IMR-90 (cell line): ENCODE data around the gene NTM. TPM values are rescaled to one million over a fixed set of nuclear protein-coding genes. Genes with fewer than 3 reads are reported as not detected.

Experiments
- ATAC-seq: fragments of 200-7000 bp; cut with Tn5 transposase; 2 replicates; pipeline ENCODE4 v1.9.1; 2020; ENCODE audit warnings: low read depth, mild to moderate bottlenecking, moderate library complexity
- BruUV-seq: library from RNA; stranded (reverse); fragments of 400-500 nt; replicated peaks from 2 replicates; lab custom pipeline; 2021; lab: Mats Ljungman, UMichigan
- CTCF ChIA-PET: fragments of 300-600 bp; formaldehyde crosslinking; extraction: SDS; loops from one replicate; lab custom pipeline; 2021; ENCODE audit warnings: antibody characterized with exemption; lab: Yijun Ruan, JAX
- POLR2A ChIA-PET: fragments of 300-600 bp; sonication (Branson Sonifier 250); formaldehyde crosslinking; loops from one replicate; lab custom pipeline; 2022; ENCODE audit warnings: antibody characterized with exemption; ENCODE audit not compliant: unreplicated experiment; lab: Charles Lee
- DNase-seq: peaks from one replicate; pipeline ENCODE4 v3.0.0; 2013
- H2AFZ ChIP-seq: replicated peaks from 2 replicates; pipeline ENCODE3; 2013; ENCODE audit warnings: low read length, mild to moderate bottlenecking; ENCODE audit not compliant: poor library complexity
- H2AK5ac ChIP-seq: 2 replicates; pipeline ENCODE4 v1.6.1; 2013; ENCODE audit warnings: low read depth, low read length, inconsistent platforms
- H2AK9ac ChIP-seq: replicated peaks from 2 replicates; pipeline ENCODE3; 2013; ENCODE audit warnings: mild to moderate bottlenecking, low read depth, low read length, moderate library complexity; ENCODE audit not compliant: poor library complexity
- H2BK120ac ChIP-seq: 2 replicates; pipeline ENCODE4 v1.6.1; 2013; ENCODE audit warnings: low read depth, low read length, inconsistent platforms
- H2BK15ac ChIP-seq: 3 replicates; pipeline ENCODE4 v1.6.1; 2013; ENCODE audit warnings: low read depth, low read length, inconsistent platforms
- H2BK20ac ChIP-seq: 2 replicates; pipeline ENCODE4 v1.6.1; 2013; ENCODE audit warnings: low read depth, mild to moderate bottlenecking, inconsistent platforms, low read length, moderate library complexity
- H2BK5ac ChIP-seq: 2 replicates; pipeline ENCODE4 v1.6.1; 2013; ENCODE audit warnings: mild to moderate bottlenecking, low read depth, low read length, inconsistent platforms; ENCODE audit not compliant: poor library complexity, severe bottlenecking
- H3K14ac ChIP-seq: replicated peaks from 2 replicates; pipeline ENCODE4 v1.6.1; 2013; ENCODE audit warnings: low read depth, low read length, inconsistent platforms
- H3K18ac ChIP-seq: 2 replicates; pipeline ENCODE4 v1.6.1; 2013; ENCODE audit warnings: low read depth, low read length, control low read depth
- H3K23ac ChIP-seq: 2 replicates; pipeline ENCODE4 v1.6.1; 2013; ENCODE audit warnings: low read depth, low read length, inconsistent platforms
- H3K27ac ChIP-seq: 2 replicates; pipeline ENCODE4 v1.5.1; 2013; ENCODE audit warnings: mild to moderate bottlenecking, control low read depth, low read length; ENCODE audit not compliant: insufficient read depth
- H3K27me3 ChIP-seq: 2 replicates; pipeline ENCODE4 v1.6.1; 2013; ENCODE audit warnings: low read length; ENCODE audit not compliant: control insufficient read depth, insufficient read depth
- H3K36me3 ChIP-seq: 2 replicates; pipeline ENCODE4 v1.6.1; 2013; ENCODE audit warnings: low read length, mixed read lengths; ENCODE audit not compliant: control insufficient read depth, insufficient read depth
- H3K4ac ChIP-seq: 2 replicates; pipeline ENCODE4 v1.6.1; 2013; ENCODE audit warnings: low read depth, low read length, inconsistent platforms
- H3K4me1 ChIP-seq: 2 replicates; pipeline ENCODE4 v1.6.1; 2013; ENCODE audit warnings: low read length, mixed read lengths; ENCODE audit not compliant: control insufficient read depth, insufficient read depth
- H3K4me2 ChIP-seq: 2 replicates; pipeline ENCODE4 v1.6.1; 2013; ENCODE audit warnings: low read depth, mild to moderate bottlenecking, control low read depth, low read length, moderate library complexity
- H3K4me3 ChIP-seq: 2 replicates; pipeline ENCODE4 v1.5.1; 2013; ENCODE audit warnings: low read depth, mild to moderate bottlenecking, control low read depth, low read length, moderate library complexity; ENCODE audit not compliant: insufficient read depth
- H3K56ac ChIP-seq: 2 replicates; pipeline ENCODE4 v1.6.1; 2013; ENCODE audit warnings: low read length, inconsistent platforms; ENCODE audit not compliant: insufficient read depth; ENCODE audit errors: extremely low read depth
- H3K79me1 ChIP-seq, 2 experiments: 2 replicates each; pipeline ENCODE4 v1.6.1; 2013; ENCODE audit warnings: low read length in 2 of 2, inconsistent platforms in 1 of 2, low read depth in 1 of 2
- H3K9ac ChIP-seq: 2 replicates; pipeline ENCODE4 v1.6.1; 2013; ENCODE audit warnings: low read depth, low read length, control low read depth
- H3K9me1 ChIP-seq: 2 replicates; pipeline ENCODE4 v1.6.1; 2013; ENCODE audit warnings: low read length, inconsistent platforms; ENCODE audit not compliant: insufficient read depth
- H3K9me3 ChIP-seq: 2 replicates; pipeline ENCODE4 v1.6.1; 2013; ENCODE audit warnings: low read length; ENCODE audit not compliant: control insufficient read depth, insufficient read depth
- H4K20me1 ChIP-seq: 2 replicates; pipeline ENCODE4 v1.6.1; 2013; ENCODE audit warnings: low read length, inconsistent platforms; ENCODE audit not compliant: insufficient read depth
- H4K5ac ChIP-seq: 2 replicates; pipeline ENCODE4 v1.6.1; 2013; ENCODE audit warnings: mild to moderate bottlenecking, low read depth, low read length, control low read depth
- H4K8ac ChIP-seq, 2 experiments: 2 replicates each; pipeline ENCODE4 v1.6.1; 2013; ENCODE audit warnings: low read depth in 2 of 2, low read length in 2 of 2, control low read depth in 1 of 2, inconsistent platforms in 1 of 2
- H4K91ac ChIP-seq: 2 replicates; pipeline ENCODE4 v1.6.1; 2013; ENCODE audit warnings: low read depth, low read length, inconsistent platforms; ENCODE audit not compliant: insufficient read depth
- MXI1 ChIP-seq: IDR thresholded peaks from 2 replicates; pipeline ENCODE4 v1.6.1; 2012; ENCODE audit warnings: low read depth, mild to moderate bottlenecking, low read length, moderate library complexity, borderline replicate concordance
- RAD21 ChIP-seq: IDR thresholded peaks from 2 replicates; pipeline ENCODE4 v1.6.1; 2012; ENCODE audit warnings: low read length, improper control_type of control experiment
- WGBS, 2 experiments: methylation state at CpG; one replicate each; pipeline versions ENCODE4 v1.1.5 to v1.1.7; 2013; ENCODE audit warnings: missing lambda C conversion rate in 2 of 2; ENCODE audit not compliant: insufficient read length in 1 of 2; ENCODE audit errors: extremely low coverage in 2 of 2; 5-methylcytosine and 5-hydroxymethylcytosine counted together
- dilution Hi-C: fragments of 300-500 bp; cut with HindIII; formaldehyde crosslinking; loops from one replicate; pipeline ENCODE4 v1.14.3; 2018; ENCODE audit warnings: low sequenced_read_pairs; ENCODE audit not compliant: unreplicated experiment
- in situ Hi-C: fragments of 300-500 bp; cut with MboI; formaldehyde crosslinking; loops from 3 replicates; pipeline ENCODE4 v1.14.3; 2019; ENCODE audit warnings: low sequenced_read_pairs, inconsistent platforms, mixed read lengths
- intact Hi-C: fragments of 100-400 bp; cut with micrococcal nuclease; formaldehyde crosslinking; loops from 2 replicates; pipeline ENCODE4 v1.10.0; 2022
- polyA plus RNA-seq, 3 experiments: library from polyadenylated mRNA; depleted of rRNA; stranded (reverse); fragments of >200 nt; gene quantifications; 2 replicates each; pipeline ENCODE4 v1.2.3, GENCODE V29; 2012; ENCODE audit warnings: low replicate concordance in 1 of 3
- total RNA-seq: library from RNA; depleted of rRNA; stranded (reverse); fragments of >200 nt; gene quantifications from 2 replicates; pipeline ENCODE4 v1.2.3, GENCODE V29; 2012
- TF ChIP-seq, protein P1 (sequence below): conservative IDR thresholded peaks from 2 replicates; pipeline ENCODE4 v1.5.1; 2012; ENCODE audit warnings: mild to moderate bottlenecking, low read depth, low read length, improper control_type of control experiment

Gene NTM
- total and polyA plus RNA-seq, 2 of the 4 experiments (the other 2 are of a cell fraction), result 19.5 to 25.5 TPM

DNA sequence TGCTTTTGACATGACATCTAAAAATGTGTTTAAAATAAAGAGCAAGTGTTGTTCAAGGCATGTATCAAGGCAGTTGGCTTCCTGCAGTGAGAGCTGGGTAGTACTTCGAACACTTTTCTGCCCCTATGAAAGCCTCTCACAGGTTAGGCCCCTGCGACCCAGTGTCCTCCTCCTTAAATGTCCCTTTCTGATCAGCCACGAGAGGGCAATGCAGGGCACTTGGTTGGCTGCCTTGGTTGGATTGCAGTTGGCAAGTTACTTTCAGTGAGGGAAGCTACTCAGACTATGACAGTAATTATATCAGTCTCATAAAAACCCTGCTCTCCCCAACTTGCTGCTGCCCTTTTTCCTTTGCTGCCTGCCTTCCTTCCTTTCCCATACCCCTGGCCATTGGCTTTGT, 743.8 kb downstream of the NTM start:
- Histone ChIP-seq H4K20me1 (no peaks in the 10 kb centered on the region), H4K91ac (peak overlapping the region; percentile 19), H3K27me3 (no peaks in the 10 kb centered on the region), H4K5ac (no peak overlapping the region; the same call in 1 of the 2 replicates), H3K27ac (no peak overlapping the region), H3K14ac (peak overlapping the region; percentile 77), H3K9me1 (peaks cover 21% of the 10 kb centered on the region), H3K4me1 (peaks cover 7% of the 10 kb centered on the region), H3K23ac (no peak overlapping the region), H3K79me1 (peaks cover 0 to 50% of the 10 kb centered on the region in 2 experiments; a peak in 3 of 4 replicates), H2BK120ac (peak overlapping the region; percentile 85), H2BK15ac (peak overlapping the region; percentile 25; the same call in 1 of the 3 replicates), H3K4ac (peak overlapping the region; percentile 75), H2BK20ac (peak overlapping the region; percentile 31), H3K4me2 (no peak overlapping the region), H3K18ac (peak overlapping the region; percentile 2; the same call in 1 of the 2 replicates), H4K8ac (peak overlapping the region in 1 of 2 experiments; percentile 45; a peak in 1 of 4 replicates), H2AK9ac (peak overlapping the region; percentile 9), H3K4me3 (no peak overlapping the region), H3K36me3 (no peaks in the 10 kb centered on the region), H2BK5ac (peak overlapping the region; percentile 71), H2AK5ac (peak overlapping the region; percentile 83), H3K56ac (no peak overlapping the region), H3K9ac (no peak overlapping the region), H2AFZ (no peak overlapping the region), H3K9me3 (no peaks in the 10 kb centered on the region)
- BruUV-seq, result no TSS peak
- TF ChIP-seq MXI1 (no peak), RAD21 (peak; percentile 28; the same call in 1 of the 2 replicates)
- TF ChIP-seq, protein P1, sequence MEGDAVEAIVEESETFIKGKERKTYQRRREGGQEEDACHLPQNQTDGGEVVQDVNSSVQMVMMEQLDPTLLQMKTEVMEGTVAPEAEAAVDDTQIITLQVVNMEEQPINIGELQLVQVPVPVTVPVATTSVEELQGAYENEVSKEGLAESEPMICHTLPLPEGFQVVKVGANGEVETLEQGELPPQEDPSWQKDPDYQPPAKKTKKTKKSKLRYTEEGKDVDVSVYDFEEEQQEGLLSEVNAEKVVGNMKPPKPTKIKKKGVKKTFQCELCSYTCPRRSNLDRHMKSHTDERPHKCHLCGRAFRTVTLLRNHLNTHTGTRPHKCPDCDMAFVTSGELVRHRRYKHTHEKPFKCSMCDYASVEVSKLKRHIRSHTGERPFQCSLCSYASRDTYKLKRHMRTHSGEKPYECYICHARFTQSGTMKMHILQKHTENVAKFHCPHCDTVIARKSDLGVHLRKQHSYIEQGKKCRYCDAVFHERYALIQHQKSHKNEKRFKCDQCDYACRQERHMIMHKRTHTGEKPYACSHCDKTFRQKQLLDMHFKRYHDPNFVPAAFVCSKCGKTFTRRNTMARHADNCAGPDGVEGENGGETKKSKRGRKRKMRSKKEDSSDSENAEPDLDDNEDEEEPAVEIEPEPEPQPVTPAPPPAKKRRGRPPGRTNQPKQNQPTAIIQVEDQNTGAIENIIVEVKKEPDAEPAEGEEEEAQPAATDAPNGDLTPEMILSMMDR, result peak; percentile 29; the same call in 1 of the 2 replicates
- ATAC-seq, result no peak
- dilution Hi-C loops (no loop called here), in situ Hi-C loops (no loop called here), intact Hi-C loops (loop anchor here (5.0 kb wide), 2 partner anchors 82 to 202 kb away; no protein-coding TSS in a partner anchor)
- WGBS, 2 experiments, result no CpG with 5 or more reads among the region's 3 CpGs
- ChIA-PET CTCF (interaction anchor here (2.0 kb wide), 1 partner anchor 13 kb away, joined by 10 read pairs; no protein-coding TSS in a partner anchor), POLR2A (no interaction called here)
- peak; percentile 25 for DNase-seq
